Activated naive CD4-positive, alpha-beta T cell treated with anti-CD3 and anti-CD28 coated beads, Interleukin-2, amount 50 U/mL, for 24 hours (primary cell): ENCODE data around the gene NIPAL3.
"Not testable (repeated sequence)": the region's sequence is repeated elsewhere in the genome, so short reads cannot be mapped to it uniquely, and the experiment has no call there.

Source experiments
- H3K27ac Mint-ChIP-seq: one replicate; pipeline ENCODE4 v1.8.0; 2021; ENCODE audit warnings: mild to moderate bottlenecking, mixed read lengths
- H3K27me3 Mint-ChIP-seq: one replicate; pipeline ENCODE4 v1.8.0; 2021; ENCODE audit warnings: mixed read lengths
- H3K36me3 Mint-ChIP-seq: one replicate; pipeline ENCODE4 v1.8.0; 2021; ENCODE audit warnings: mixed read lengths
- H3K4me1 Mint-ChIP-seq: one replicate; pipeline ENCODE4 v1.8.0; 2021; ENCODE audit warnings: mixed read lengths
- H3K4me3 Mint-ChIP-seq: one replicate; pipeline ENCODE4 v1.8.0; 2021; ENCODE audit warnings: mild to moderate bottlenecking, mixed read lengths
- H3K9me3 Mint-ChIP-seq: one replicate; pipeline ENCODE4 v1.8.0; 2021; ENCODE audit warnings: mixed read lengths

Gene NIPAL3

GRCh38 chr1:24454673-24455072, 39.1 kb downstream of the NIPAL3 start:
- Mint-ChIP-seq H3K9me3 (no peaks in the 10 kb centered on the region), H3K4me3 (no peak overlapping the region), H3K27me3 (no peaks in the 10 kb centered on the region), H3K36me3 (peaks cover 22% of the 10 kb centered on the region), H3K27ac (peak overlapping the region; percentile 0), H3K4me1 (no peaks in the 10 kb centered on the region)

GRCh38 chr1:24455272-24455671, 39.7 kb downstream of the NIPAL3 start:
- Mint-ChIP-seq H3K4me3 (no peak overlapping the region), H3K27me3 (no peaks in the 10 kb centered on the region), H3K36me3 (peaks cover 23% of the 10 kb centered on the region), H3K27ac (no peak overlapping the region), H3K9me3 (no peaks in the 10 kb centered on the region), H3K4me1 (no peaks in the 10 kb centered on the region)

GRCh38 chr1:24457866-24458265, 42.3 kb downstream of the NIPAL3 start:
- Mint-ChIP-seq H3K27ac (no peak overlapping the region), H3K9me3 (no peaks in the 10 kb centered on the region), H3K4me1 (peaks cover 11% of the 10 kb centered on the region), H3K4me3 (no peak overlapping the region), H3K27me3 (no peaks in the 10 kb centered on the region), H3K36me3 (peaks cover 32% of the 10 kb centered on the region)

- H3K36me3 Mint-ChIP-seq, result peaks cover 31% of the 10 kb centered on the region
- no peaks in the 10 kb centered on the region for H3K9me3 Mint-ChIP-seq
- peaks cover 28% of the 10 kb centered on the region for H3K4me1 Mint-ChIP-seq
- no peak overlapping the region for H3K4me3 Mint-ChIP-seq
- H3K27ac Mint-ChIP-seq, result peak overlapping the region; percentile 60
- no peaks in the 10 kb centered on the region for H3K27me3 Mint-ChIP-seq
Observed at GRCh38 chr1:24459551-24460266, 44.1 kb downstream of the NIPAL3 start.

- H3K36me3 Mint-ChIP-seq, result peaks cover 32% of the 10 kb centered on the region
- not testable (repeated sequence) for H3K9me3 Mint-ChIP-seq, H3K4me3 Mint-ChIP-seq, H3K27me3 Mint-ChIP-seq
- H3K27ac Mint-ChIP-seq, result peak overlapping the region; percentile 81
- H3K4me1 Mint-ChIP-seq, result peaks cover 42% of the 10 kb centered on the region
Observed at GRCh38 chr1:24462128-24462527, 46.5 kb downstream of the NIPAL3 start.

- peak overlapping the region; percentile 87 for H3K27ac Mint-ChIP-seq
- H3K36me3 Mint-ChIP-seq, result peaks cover 30% of the 10 kb centered on the region
- H3K9me3 Mint-ChIP-seq, result no peaks in the 10 kb centered on the region
- H3K4me1 Mint-ChIP-seq, result peaks cover 42% of the 10 kb centered on the region
- no peak overlapping the region for H3K4me3 Mint-ChIP-seq
- no peaks in the 10 kb centered on the region for H3K27me3 Mint-ChIP-seq
Observed at GRCh38 chr1:24463776-24464735, 48.5 kb downstream of the NIPAL3 start.

GRCh38 chr1:24465099-24465498, 49.5 kb downstream of the NIPAL3 start:
- Mint-ChIP-seq H3K27ac (no peak overlapping the region), H3K9me3 (no peaks in the 10 kb centered on the region), H3K27me3 (no peaks in the 10 kb centered on the region), H3K4me1 (peaks cover 42% of the 10 kb centered on the region), H3K4me3 (no peak overlapping the region), H3K36me3 (peaks cover 27% of the 10 kb centered on the region)

GRCh38 chr1:24465638-24466037, 50.0 kb downstream of the NIPAL3 start:
- Mint-ChIP-seq H3K27ac (no peak overlapping the region), H3K4me3 (no peak overlapping the region), H3K36me3 (peaks cover 22% of the 10 kb centered on the region), H3K4me1 (peaks cover 43% of the 10 kb centered on the region), H3K9me3 (no peaks in the 10 kb centered on the region), H3K27me3 (no peaks in the 10 kb centered on the region)

- H3K27ac Mint-ChIP-seq, result peak overlapping the region; percentile 14
Observed at GRCh38 chr1:24468685-24469316, 53.2 kb downstream of the NIPAL3 start.

GRCh38 chr1:24470592-24470991, 55.0 kb downstream of the NIPAL3 start:
- peak overlapping the region; percentile 82 for H3K27ac Mint-ChIP-seq
- no peak overlapping the region for H3K4me3 Mint-ChIP-seq
- no peaks in the 10 kb centered on the region for H3K9me3 Mint-ChIP-seq
- H3K36me3 Mint-ChIP-seq, result peaks cover 13% of the 10 kb centered on the region
- no peaks in the 10 kb centered on the region for H3K27me3 Mint-ChIP-seq
- H3K4me1 Mint-ChIP-seq, result peaks cover 26% of the 10 kb centered on the region

More at GRCh38 chr1:24468685-24469316, 53.2 kb downstream of the NIPAL3 start:
- H3K4me3 Mint-ChIP-seq, result no peak overlapping the region
- no peaks in the 10 kb centered on the region for H3K9me3 Mint-ChIP-seq
- H3K36me3 Mint-ChIP-seq, result peaks cover 19% of the 10 kb centered on the region
- H3K27me3 Mint-ChIP-seq, result no peaks in the 10 kb centered on the region
- peaks cover 41% of the 10 kb centered on the region for H3K4me1 Mint-ChIP-seq

- H3K27ac Mint-ChIP-seq, result no peak overlapping the region
- no peaks in the 10 kb centered on the region for H3K27me3 Mint-ChIP-seq
- H3K4me3 Mint-ChIP-seq, result no peak overlapping the region
- H3K36me3 Mint-ChIP-seq, result peaks cover 13% of the 10 kb centered on the region
- no peaks in the 10 kb centered on the region for H3K9me3 Mint-ChIP-seq
- H3K4me1 Mint-ChIP-seq, result peaks cover 39% of the 10 kb centered on the region
Observed at GRCh38 chr1:24472527-24473251, 57.1 kb downstream of the NIPAL3 start.

- Mint-ChIP-seq H3K27ac (peak overlapping the region; percentile 59), H3K9me3 (no peaks in the 10 kb centered on the region), H3K36me3 (peaks cover 13% of the 10 kb centered on the region), H3K27me3 (no peaks in the 10 kb centered on the region), H3K4me3 (no peak overlapping the region), H3K4me1 (peaks cover 40% of the 10 kb centered on the region)
Observed at GRCh38 chr1:24474193-24474592, 58.6 kb downstream of the NIPAL3 start.

GRCh38 chr1:24475700-24476099, 60.1 kb downstream of the NIPAL3 start:
- Mint-ChIP-seq H3K9me3 (no peaks in the 10 kb centered on the region), H3K36me3 (peaks cover 7% of the 10 kb centered on the region), H3K4me3 (peak overlapping the region; percentile 30), H3K4me1 (peaks cover 37% of the 10 kb centered on the region), H3K27me3 (no peaks in the 10 kb centered on the region), H3K27ac (peak overlapping the region; percentile 69)

- peak overlapping the region; percentile 59 for H3K27ac Mint-ChIP-seq
- H3K4me1 Mint-ChIP-seq, result peaks cover 39% of the 10 kb centered on the region
- H3K27me3 Mint-ChIP-seq, result no peaks in the 10 kb centered on the region
- no peak overlapping the region for H3K4me3 Mint-ChIP-seq
- H3K36me3 Mint-ChIP-seq, result peaks cover 5% of the 10 kb centered on the region
- no peaks in the 10 kb centered on the region for H3K9me3 Mint-ChIP-seq
Observed at GRCh38 chr1:24476571-24476970, 61.0 kb downstream of the NIPAL3 start.

GRCh38 chr1:24477309-24477708, 61.7 kb downstream of the NIPAL3 start:
- peak overlapping the region; percentile 10 for H3K27ac Mint-ChIP-seq
- peaks cover 5% of the 10 kb centered on the region for H3K36me3 Mint-ChIP-seq
- H3K4me3 Mint-ChIP-seq, result no peak overlapping the region
- no peaks in the 10 kb centered on the region for H3K9me3 Mint-ChIP-seq
- no peaks in the 10 kb centered on the region for H3K27me3 Mint-ChIP-seq
- peaks cover 43% of the 10 kb centered on the region for H3K4me1 Mint-ChIP-seq
